Stromal cell of bone marrow (primary cell): ENCODE results near the gene DEPDC5.
A peak's percentile ranks its signal among the peaks of the same experiment; 100 is the strongest.

Source experiments
- DNase-seq: peaks from one replicate; pipeline ENCODE4 v3.0.0-alpha.2; 2012; ENCODE audit warnings: low read depth

DEPDC5 gene

DNA sequence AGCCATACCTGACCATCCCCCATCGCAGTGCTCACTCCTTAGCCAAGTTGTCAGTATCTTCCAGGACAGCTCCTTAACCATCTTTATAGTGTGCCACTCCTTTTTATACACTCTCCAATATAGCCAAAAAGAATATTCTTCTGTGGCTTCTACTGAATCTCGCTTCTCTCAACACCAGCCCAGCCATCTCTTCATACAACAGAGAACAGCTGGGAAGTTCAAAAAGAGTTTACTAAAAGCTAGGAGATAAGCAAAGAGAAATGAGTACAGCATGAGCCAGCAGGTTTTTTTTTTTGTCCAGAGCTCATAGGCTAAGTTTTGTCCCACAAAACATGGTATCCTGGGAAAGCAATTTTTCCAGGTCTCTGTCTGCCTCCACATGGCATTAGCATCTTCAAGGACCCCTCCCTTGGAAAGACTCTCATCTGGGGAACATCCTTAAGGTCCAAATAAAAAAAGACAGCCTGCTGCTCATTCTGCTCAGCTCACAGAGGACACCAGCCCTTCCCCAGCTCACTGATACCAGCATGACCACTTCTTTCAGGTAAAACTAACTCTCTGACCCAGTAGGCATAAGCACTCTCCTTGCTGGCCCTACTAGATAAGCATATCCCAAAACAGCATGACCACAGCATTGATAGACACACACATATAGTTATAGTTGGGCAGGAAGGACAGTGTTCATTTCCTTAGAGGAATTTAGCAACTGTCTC lies 141.7 kb downstream of the DEPDC5 start:
- no peak for DNase-seq

DNA sequence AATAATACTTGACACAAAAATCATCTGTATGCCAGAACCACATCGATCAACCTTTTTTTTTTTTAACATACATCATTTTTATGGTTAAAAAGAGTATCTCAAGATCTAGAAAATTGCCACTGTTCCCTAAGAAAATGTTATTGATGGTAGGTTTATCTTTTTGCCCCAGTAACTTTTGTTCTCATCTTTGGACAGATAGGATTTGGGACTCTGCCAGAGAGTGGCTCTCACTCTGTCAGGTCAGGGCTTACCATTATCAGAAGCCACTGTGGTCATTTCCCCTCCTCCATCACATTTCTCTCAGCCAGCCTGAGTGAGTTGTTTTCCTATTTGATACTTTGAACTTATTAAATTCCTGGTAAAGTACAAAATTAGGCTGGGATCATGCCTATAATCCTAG lies 142.7 kb downstream of the DEPDC5 start:
- DNase-seq, result no peak

DNA sequence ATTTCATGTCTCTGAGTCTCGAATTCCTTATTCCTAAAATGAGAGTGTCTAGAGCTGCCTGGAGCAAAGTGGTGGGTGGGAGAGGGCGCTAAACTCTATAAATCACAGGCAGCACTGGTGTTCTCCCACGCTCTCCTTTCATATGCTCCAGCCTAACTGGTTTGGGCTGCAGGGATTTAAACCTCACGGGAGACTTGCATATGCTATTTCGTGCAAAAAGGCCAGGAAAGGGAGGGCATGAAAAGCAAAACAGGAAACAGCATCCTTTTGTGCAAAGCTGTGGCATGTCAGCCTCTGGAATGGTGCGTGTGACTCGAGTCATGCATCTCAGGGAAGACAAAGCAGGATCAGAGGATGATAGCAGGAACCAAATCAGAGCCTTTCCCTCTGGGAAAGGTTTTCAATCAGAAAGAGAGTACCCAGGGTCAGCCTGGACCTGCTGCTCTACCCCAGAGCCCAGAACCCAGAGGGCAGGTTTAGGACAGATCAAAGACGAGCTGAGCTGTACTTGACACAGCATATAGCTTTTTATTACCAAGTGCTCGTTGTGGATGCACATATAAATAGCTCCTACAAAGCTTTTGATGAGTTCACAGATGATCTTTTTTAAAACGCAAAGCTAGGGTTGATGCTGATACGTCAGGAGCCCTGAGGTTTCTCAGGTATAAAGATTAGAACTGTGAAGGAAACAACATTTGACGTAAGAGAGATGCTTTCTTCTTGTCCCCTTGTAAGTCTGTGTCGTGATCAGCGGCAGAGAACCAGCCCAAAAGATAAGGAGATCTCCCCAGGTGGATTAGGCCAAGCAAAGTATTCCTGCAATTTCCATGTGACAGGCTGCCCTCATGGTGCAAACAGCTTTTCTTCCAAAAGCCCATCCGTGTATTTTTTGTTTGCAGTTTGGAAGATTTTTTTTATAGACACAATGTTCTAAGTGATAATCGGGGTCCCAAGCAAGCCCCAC lies 144.3 kb downstream of the DEPDC5 start:
- DNase-seq, result no peak

DNA sequence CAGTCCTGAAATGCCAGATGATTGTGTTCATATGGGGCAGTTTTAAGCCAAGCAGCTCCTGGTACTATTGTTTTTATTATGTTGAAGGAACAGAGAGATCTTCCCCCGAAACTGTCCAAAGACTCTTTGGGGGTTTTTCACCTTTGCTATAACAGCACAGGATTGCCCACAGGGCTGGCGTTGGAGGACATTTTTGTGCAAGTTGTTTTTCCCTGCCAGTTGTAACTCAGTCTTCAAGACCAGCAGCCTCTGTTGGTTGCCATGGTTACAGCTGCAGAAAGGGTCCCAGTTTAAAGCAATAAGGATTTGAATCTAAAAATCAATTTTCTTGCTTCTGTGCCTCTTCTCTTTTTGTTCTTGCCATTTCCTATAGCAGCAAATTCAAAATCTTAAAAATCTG lies 145.1 kb downstream of the DEPDC5 start:
- no peak for DNase-seq

DNA sequence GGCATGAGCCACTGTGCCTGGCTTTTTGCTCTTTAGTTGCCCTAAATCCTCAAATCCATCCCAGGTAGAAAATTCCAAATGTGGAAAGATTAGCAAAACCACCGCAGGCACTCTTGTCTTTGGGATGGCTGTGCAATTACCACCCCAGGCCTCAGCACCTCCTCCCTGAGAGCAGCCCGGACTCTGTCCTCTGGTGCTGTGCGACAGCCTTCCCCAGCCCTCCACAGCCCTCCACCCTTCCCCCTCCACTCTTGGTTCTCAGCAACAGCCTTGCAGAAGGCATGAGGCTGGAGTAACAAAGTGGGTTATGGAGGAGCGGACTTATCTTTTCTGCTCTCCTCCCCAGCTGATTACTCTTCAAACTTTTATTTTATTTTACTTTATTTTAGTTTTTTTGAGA lies 145.8 kb downstream of the DEPDC5 start:
- DNase-seq, result no peak

DNA sequence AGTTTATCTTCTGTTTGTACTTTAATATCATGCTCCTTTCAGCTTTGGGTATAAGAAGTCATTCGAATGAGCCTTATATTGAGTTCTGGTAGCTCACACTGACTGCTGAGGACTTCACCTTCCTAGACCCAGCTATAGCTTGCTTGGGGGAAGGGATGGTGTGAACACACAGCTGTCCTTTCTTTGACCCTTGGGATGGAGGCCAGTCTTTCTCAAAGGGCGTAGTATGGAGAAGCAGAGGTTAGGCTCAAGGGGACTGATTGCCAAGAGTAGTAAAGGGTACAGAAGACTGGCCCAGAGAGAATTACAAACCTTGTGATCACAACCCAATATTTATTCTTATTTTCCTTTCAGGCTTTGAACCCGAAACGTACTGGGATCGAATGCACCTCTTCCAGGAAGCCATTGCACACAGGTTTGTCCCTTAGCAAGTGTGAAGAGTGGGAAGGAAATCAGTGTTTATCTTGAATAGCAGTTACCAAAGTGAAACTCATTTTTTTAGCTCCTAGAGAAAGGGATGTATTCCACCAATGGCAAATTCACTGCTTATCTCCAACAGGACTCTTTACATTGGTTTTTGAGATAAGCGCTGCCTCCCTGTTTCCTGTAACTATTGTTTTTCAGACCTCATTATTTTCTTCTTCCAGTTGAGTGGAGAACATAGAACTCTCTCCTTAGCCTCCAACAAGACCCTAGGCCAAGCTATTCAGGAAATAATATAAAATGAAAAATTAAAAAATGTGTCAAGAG lies 147.7 kb downstream of the DEPDC5 start:
- no peak for DNase-seq

DNA sequence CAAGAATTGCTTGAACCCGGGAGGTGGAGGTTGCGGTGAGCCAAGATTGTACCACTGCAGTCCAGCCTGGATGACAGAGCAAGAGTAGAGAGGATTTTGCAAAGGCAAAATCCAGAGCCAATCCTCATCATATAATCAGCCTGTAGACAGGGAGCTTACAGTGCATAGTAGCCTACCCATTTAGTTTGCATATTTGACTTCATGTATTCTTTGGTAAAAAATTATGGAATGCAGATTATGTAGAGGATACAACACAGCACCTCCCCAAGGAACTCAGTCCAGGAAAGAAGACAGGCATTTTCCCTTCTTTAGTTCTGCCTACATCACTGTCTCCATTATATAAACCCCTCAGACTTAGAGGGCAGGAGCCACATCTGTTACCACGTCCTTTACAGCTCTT lies 150.8 kb downstream of the DEPDC5 start:
- DNase-seq, result no peak

DNA sequence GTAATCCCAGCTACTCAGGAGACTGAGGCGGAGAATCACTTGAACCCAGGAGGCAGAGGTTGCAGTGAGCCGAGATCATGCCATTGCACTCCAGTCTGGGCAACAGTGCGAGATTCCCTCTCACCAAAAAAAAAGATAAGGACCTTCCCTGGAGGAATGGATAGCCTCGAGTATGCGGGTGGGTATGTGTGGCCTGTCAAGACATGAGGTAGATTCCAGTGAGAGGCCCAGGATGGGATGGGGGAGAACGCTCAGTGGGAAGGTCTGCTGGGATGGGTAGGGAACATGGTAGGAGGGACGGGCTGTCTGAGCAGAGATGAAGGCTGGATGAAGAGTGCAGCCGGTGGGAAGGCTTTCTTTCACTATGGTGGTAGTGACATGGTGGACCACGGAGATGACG lies 151.5 kb downstream of the DEPDC5 start:
- DNase-seq, result no peak

DNA sequence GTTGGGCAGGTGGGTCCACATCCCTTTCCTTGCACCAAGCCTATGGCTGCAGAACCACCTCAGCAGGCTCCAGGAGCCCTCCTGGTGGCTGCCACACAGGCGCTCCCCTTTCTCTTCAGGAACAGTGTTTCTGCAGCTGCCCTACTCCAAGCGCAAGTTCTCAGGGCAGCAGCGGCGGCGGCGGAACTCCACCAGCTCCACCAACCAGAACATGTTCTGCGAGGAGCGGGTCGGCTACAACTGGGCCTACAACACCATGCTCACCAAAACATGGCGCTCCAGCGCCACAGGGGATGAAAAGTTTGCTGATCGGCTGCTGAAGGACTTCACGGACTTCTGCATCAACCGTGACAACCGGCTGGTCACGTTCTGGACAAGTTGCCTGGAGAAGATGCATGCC lies 152.3 kb downstream of the DEPDC5 start:
- DNase-seq, result no peak

DNA sequence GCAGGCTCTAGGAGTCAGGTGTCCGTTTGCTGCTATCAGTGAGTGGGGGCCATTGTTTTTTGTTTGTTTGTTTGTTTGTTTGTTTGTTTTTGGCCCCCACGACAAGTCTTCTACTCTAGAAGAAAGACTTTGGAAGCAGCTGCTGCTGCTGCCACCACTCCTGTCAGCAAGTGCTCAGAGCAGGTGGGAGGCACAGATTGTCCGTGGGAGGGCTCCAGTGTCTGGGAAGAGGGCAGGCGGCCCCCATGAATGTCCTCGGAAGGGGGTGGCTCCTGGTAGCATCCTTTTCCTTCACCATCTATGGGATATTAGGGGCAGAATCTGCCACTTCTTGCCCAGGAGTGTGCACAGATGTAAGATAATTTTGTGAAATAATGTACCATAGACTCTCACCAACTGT lies 152.8 kb downstream of the DEPDC5 start:
- no peak for DNase-seq

DNA sequence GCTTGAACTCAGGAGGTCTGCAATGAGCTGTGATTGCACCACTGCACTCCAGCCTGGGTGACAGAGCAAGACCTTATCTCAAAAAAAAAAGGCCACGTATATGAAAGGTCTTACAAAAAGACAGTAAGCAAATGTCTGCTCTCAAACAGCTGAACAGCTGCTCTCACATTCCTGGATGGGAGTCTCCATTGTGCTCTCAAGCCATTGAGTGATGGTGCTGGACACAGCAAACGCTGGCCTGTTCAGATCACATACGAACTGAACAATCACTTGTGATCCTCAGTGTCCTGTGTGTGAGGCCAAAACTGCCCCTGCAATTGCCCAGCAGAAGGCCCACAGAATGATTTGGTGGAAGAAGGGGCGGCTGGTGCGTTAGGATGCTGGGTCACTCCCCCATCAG lies 156.2 kb downstream of the DEPDC5 start:
- no peak for DNase-seq

DNA sequence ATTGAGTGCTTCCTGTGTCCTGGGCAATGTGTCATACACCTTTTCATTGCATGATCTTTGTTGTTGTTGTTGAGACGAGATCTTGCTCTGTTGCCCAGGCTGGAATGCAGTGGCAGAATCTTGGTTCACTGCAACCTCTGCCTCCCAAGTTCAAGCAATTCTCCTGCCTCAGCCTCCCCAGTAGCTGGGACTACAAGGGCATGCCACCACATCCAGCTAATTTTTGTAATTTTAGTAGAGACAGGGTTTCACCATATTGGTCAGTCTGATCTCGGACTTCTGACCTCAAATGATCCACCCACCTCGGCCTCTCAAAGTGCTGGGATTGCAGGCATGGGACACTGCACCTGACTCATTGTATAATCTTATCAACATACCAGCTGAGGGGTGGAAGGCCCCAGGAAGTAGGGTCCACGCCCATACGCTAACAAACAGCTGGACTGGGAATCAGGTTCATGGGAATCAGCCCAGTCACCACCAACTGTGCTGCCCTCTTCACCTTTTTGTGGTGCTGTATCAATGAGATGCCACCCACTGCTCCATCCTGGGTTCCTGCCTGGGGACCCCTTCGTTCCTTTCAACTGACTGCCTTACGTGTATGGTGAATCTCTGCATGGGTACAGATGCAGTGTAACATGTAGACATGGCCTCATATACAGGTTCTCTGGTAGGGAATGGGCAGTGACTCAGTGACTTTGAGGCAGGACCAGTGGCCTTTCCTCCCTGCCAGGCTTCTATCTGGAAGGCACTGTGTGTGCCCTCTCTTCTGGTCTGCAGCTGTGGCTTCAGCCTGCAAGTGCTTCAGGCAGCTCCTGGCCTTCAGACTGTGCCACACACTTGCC lies 158.0 kb downstream of the DEPDC5 start:
- no peak for DNase-seq

DNA sequence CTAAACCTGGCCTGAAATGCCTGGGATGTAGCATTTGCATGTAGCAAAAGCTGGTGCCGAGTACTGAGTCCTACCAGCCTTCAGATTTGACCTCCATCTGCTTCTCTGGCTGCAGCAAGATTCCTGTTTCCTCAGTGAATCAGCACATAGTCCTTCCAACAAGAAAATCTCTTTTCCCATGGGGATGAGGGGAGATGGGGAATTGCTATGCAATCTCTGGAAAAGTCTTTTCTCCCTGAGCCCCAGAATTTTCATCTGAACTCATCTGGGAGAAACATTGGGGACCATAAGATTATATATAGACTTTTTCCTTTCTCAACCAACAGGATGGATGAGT lies 158.6 kb downstream of the DEPDC5 start:
- peak; percentile 32 for DNase-seq

DNA sequence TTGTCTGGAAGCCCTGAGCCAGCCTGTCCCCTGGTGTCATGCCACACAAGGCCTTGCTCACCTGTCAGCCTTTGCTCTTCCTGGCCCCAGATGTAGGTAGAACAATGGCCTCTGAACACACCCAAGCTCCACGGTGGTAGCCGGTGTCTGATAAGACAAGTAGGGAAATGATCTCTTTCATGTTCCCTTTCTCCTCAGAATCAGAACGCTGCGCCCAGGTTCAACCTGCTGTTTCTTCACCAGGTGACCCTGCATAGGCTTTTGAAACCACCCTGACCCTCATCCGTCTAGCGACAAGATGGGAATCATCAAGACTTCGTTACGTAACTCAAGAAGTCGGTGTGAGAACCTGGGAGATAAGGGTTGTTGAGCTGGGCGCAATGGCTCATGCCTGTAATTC lies 161.8 kb downstream of the DEPDC5 start:
- no peak for DNase-seq

DNA sequence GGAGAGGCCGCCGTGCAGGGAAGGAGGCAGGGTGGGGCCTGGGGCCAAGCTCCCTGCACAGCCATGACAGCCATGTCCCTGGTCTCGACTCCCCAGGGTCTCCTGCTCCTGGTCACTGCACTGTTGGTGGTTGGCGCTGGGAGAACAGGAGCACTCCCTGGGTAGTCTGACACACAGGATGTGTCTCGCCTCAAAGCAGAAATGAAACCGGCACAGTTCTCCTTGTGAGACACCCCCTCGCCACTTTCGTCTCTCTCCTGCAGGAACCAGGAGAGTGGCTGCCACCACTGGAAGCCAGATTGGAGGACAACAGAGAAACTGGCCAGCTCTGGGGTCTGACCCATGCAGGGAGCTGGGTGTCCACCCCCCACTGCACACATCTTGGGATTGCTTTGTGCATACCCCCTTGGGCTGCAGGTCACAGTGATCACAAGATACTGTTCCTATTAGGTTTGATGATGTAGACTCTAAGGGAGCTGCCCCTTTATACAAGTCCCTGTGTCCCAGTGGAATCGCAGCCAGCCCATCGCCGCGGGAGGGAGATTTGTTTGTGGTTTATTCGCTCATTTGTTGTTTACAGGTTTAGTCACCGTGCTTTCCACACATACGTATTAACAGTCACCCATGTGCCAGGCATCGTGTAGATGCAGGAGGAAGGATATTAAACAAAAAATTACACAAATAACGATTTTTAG lies 163.6 kb downstream of the DEPDC5 start:
- no peak for DNase-seq

DNA sequence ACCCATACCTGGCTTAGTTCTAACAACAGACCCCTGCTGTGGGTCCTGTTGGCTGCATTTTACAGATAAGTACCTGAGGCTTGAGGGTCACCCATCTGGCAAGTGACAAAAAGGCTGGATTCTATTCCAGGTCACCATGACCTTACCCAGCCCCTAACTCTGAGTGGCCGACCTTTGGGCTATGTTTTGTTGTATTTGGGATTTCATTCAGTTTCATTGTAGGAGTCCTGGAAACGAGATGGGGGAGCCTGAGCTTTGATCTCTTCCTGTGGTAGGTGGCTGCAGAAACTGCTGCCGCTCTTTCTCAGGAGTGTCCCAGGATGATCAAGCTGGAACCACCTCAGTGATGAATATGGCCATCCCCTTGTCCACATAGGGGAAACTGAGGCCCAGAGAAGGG lies 165.9 kb downstream of the DEPDC5 start:
- DNase-seq, result no peak

DNA sequence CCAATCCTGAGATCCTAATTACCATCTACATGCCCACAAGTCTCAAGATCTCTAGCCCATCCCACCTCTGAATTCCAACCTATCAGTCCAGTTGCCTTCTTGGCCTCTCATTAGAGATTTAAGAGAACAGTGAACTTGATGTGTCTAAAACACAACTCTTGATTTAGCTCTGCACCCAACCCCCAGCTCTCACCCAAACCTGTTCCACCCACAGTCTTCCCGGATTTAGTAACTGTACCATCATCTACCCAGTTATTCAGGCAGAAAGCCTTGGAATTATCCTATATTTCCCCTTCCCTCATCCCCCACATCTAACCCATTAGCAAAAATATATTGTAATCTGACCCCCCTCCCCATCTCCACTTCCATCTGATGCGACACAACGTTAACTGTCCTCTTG lies 166.5 kb downstream of the DEPDC5 start:
- no peak for DNase-seq

DNA sequence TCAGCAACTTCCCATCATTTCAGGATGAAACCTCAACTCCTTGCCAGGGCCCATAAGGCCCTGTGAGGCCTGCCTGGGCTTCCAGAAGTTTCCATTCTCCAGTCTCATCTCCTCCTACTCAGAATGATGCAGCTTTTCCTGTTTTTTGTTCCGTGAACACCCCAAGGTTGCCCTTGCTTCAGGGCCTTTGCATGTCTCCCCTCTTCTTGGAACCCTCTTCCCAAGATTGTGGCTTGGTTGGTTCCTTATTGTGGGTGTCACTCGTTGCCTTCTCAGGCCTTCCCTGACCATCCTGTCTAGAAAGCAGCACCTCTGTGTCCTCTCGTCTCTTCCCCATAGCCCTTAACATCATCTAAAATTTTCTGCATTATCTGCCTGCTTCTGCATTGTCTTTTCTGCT lies 167.3 kb downstream of the DEPDC5 start:
- DNase-seq, result no peak

DNA sequence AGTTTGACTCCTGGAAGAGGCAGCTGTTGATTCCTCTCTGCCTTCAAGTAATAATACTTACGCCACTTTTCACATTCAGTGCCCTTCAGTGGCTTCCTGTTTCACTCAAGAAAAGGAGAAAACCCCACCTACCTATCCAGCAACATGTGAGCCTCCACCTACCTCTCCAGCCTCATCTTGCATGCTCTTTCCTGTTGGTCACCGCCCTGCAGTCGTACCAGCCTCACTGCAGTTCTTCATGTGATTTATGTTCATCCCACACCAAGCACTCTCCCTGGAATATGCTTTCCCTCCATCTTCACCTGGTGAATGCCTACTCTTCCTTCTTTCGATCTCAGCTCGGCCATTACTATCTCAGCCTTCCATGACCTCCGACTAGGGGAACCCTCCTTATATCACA lies 168.7 kb downstream of the DEPDC5 start:
- DNase-seq, result no peak

DNA sequence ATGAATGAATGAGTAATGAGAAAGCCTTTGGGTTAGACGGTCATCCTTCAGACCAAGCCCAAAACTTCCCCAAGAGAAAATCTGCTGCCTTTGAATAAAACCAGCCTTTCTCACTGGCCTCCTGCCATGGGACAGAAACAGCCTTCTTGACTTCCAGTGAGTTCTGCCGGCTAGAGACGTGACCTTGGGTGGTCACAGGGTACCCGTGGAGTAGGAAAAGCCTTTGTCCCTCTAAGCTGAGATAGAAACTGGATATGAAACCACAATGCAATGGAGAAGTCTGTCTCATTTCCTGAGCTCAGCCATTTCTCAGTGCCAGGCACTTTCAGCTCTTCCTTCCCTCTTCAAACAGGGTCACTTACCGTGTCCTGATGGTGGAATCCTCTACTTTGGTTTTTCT lies 169.3 kb downstream of the DEPDC5 start:
- no peak for DNase-seq

DNA sequence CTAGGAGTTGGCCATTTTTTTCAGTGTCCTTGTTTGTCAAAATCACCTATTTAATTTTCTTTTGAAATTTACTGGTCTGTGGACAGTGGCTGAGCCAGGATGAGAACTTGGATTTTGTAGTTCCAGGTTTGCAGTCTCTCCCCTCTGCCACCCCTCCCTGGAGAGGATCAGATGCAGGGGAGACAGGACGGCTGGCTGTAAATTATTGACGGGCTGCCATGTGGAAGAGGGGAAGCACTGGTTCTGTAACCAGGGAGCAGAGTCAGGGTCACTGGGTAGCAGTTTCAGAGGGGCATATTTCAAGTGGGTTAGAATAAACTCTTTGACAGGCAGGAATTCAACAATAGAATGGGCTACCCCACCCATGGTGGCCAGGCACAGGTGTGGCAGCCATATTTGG lies 169.9 kb downstream of the DEPDC5 start:
- DNase-seq, result no peak
